ENCODE results near the gene PHYH.

- no peak for TF ChIP-seq POLR2A (IDR thresholded peaks at IDR 0.05)
- TF ChIP-seq CTCF (IDR thresholded peaks at IDR 0.05) = no peak
Observed at GRCh38 chr10:13340068-13340467, 40.2 kb upstream of the PHYH start.

Data from esophagus squamous epithelium (tissue), 4 donors.